SK-N-SH treated with all-trans-retinoic acid at 6 μM for 48 hours (cell line): ENCODE results near the gene SLC15A2.

Experiments
- ARNTL ChIP-seq: fragments of 450-650 bp; formaldehyde crosslinking; IDR thresholded peaks from 2 replicates; pipeline ENCODE4 v1.5.0; 2020; ENCODE audit warnings: low read depth, mild to moderate bottlenecking, moderate library complexity, borderline replicate concordance
- CSDC2 ChIP-seq: fragments of 250-450 bp; sonication (Bioruptor Pico); IDR thresholded peaks from 2 replicates; pipeline ENCODE4 v1.5.0; 2020; ENCODE audit warnings: mild to moderate bottlenecking, moderate library complexity
- ESRRG ChIP-seq: fragments of 250-450 bp; sonication (Bioruptor Pico); IDR thresholded peaks from 2 replicates; pipeline ENCODE4 v1.6.1; 2021; ENCODE audit warnings: mild to moderate bottlenecking
- ISL1 ChIP-seq: fragments of 250-450 bp; sonication (Bioruptor Pico); IDR thresholded peaks from 2 replicates; pipeline ENCODE4 v2.1.2; 2022; ENCODE audit warnings: mild to moderate bottlenecking, moderate library complexity
- POU6F1 ChIP-seq: fragments of 250-450 bp; sonication (Bioruptor Pico); IDR thresholded peaks from 2 replicates; pipeline ENCODE4 v1.8.0; 2021; ENCODE audit warnings: low read depth, mild to moderate bottlenecking, moderate library complexity, borderline replicate concordance
- RARB ChIP-seq: fragments of 250-450 bp; sonication (Bioruptor Pico); IDR thresholded peaks from 2 replicates; pipeline ENCODE4 v1.8.0; 2021; ENCODE audit warnings: mild to moderate bottlenecking, moderate library complexity
- ZFP30 ChIP-seq: fragments of 450-650 bp; formaldehyde crosslinking; IDR thresholded peaks from 2 replicates; pipeline ENCODE4 v1.5.0; 2022; ENCODE audit warnings: mild to moderate bottlenecking, moderate library complexity
- TF ChIP-seq, protein P1 (sequence below): fragments of 250-450 bp; sonication (Bioruptor Pico); IDR thresholded peaks from 2 replicates; pipeline ENCODE4 v1.8.0; 2020; ENCODE audit warnings: mild to moderate bottlenecking, moderate library complexity, borderline replicate concordance

GRCh38 chr3:121958801-121959200, 64.6 kb downstream of the SLC15A2 start:
- TF ChIP-seq ESRRG (CRISPR knock-in tag) (no peak), RARB (CRISPR knock-in tag) (no peak), ISL1 (CRISPR knock-in tag) (no peak), ARNTL (CRISPR knock-in tag) (no peak), POU6F1 (CRISPR knock-in tag) (no peak), CSDC2 (no peak), ZFP30 (no peak)
- TF ChIP-seq, protein P1, sequence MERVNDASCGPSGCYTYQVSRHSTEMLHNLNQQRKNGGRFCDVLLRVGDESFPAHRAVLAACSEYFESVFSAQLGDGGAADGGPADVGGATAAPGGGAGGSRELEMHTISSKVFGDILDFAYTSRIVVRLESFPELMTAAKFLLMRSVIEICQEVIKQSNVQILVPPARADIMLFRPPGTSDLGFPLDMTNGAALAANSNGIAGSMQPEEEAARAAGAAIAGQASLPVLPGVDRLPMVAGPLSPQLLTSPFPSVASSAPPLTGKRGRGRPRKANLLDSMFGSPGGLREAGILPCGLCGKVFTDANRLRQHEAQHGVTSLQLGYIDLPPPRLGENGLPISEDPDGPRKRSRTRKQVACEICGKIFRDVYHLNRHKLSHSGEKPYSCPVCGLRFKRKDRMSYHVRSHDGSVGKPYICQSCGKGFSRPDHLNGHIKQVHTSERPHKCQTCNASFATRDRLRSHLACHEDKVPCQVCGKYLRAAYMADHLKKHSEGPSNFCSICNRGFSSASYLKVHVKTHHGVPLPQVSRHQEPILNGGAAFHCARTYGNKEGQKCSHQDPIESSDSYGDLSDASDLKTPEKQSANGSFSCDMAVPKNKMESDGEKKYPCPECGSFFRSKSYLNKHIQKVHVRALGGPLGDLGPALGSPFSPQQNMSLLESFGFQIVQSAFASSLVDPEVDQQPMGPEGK (CRISPR knock-in tag): no peak
